ENCODE data around the gene PSD2. TPM values are rescaled to one million over a fixed set of nuclear protein-coding genes. Genes with fewer than 3 reads are reported as not detected.

PSD2 gene
- total RNA-seq, 2 experiments from 2014 or later = 0.08 TPM; not detected in 1

- Mint-ChIP-seq H3K4me1 (ENCODE audit: low read depth) (no peaks in the 10 kb centered on the region), H3K4me3 (no peak overlapping the region), H3K27ac (no peak overlapping the region), H3K9me3 (no peaks in the 10 kb centered on the region), H3K27me3 (peaks cover 48% of the 10 kb centered on the region), H3K36me3 (ENCODE audit: low read depth) (no peaks in the 10 kb centered on the region)
- ChIA-PET CTCF (interaction anchor here (1.5 kb wide), 1 partner anchor 19 kb away, joined by 4 read pairs; no protein-coding TSS in a partner anchor), POLR2A (no interaction called here)
- Histone ChIP-seq H3K27me3 (ENCODE audit: control insufficient read depth in 1 of 2, insufficient read depth in 2 of 2, low read length in 2 of 2) (peaks cover 10 to 17% of the 10 kb centered on the region in 2 experiments), H3K9me3 (ENCODE audit: control insufficient read depth in 1 of 2, insufficient read depth in 1 of 2, low read length in 2 of 2) (peaks cover 0 to 15% of the 10 kb centered on the region in 2 experiments), H3K4me1 (ENCODE audit: insufficient read depth, low read length) (no peaks in the 10 kb centered on the region), H3K36me3 (ENCODE audit: insufficient read depth, low read length) (no peaks in the 10 kb centered on the region), H3K4me3 (ENCODE audit: low read length) (no peak overlapping the region), H3K27ac (ENCODE audit: low read depth in 1 of 2, low read length in 2 of 2) (no peak overlapping the region)
- intact Hi-C loops (cut with DNase I, micrococcal nuclease) = no loop called here
- TF ChIP-seq, protein P1, sequence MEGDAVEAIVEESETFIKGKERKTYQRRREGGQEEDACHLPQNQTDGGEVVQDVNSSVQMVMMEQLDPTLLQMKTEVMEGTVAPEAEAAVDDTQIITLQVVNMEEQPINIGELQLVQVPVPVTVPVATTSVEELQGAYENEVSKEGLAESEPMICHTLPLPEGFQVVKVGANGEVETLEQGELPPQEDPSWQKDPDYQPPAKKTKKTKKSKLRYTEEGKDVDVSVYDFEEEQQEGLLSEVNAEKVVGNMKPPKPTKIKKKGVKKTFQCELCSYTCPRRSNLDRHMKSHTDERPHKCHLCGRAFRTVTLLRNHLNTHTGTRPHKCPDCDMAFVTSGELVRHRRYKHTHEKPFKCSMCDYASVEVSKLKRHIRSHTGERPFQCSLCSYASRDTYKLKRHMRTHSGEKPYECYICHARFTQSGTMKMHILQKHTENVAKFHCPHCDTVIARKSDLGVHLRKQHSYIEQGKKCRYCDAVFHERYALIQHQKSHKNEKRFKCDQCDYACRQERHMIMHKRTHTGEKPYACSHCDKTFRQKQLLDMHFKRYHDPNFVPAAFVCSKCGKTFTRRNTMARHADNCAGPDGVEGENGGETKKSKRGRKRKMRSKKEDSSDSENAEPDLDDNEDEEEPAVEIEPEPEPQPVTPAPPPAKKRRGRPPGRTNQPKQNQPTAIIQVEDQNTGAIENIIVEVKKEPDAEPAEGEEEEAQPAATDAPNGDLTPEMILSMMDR (IDR thresholded peaks at IDR 0.05) = no peak
- ATAC-seq (ENCODE audit: poor library complexity) (no peak), DNase-seq (no peak)
These were observed 10.5 kb downstream of the PSD2 start for GRCh38 chr5:139806111-139806510.

- Histone ChIP-seq H3K36me3 (ENCODE audit: insufficient read depth, low read length) (no peaks in the 10 kb centered on the region), H3K4me1 (ENCODE audit: insufficient read depth, low read length) (no peaks in the 10 kb centered on the region), H3K27ac (ENCODE audit: low read depth in 1 of 2, low read length in 2 of 2) (no peak overlapping the region), H3K9me3 (ENCODE audit: control insufficient read depth in 1 of 2, insufficient read depth in 1 of 2, low read length in 2 of 2) (peaks cover 0 to 15% of the 10 kb centered on the region in 2 experiments), H3K27me3 (ENCODE audit: control insufficient read depth in 1 of 2, insufficient read depth in 2 of 2, low read length in 2 of 2) (peaks cover 10 to 12% of the 10 kb centered on the region in 2 experiments), H3K4me3 (ENCODE audit: low read length) (no peak overlapping the region)
- Mint-ChIP-seq H3K27me3 (peaks cover 47% of the 10 kb centered on the region), H3K27ac (no peak overlapping the region), H3K4me3 (no peak overlapping the region), H3K9me3 (no peaks in the 10 kb centered on the region), H3K36me3 (ENCODE audit: low read depth) (no peaks in the 10 kb centered on the region), H3K4me1 (ENCODE audit: low read depth) (no peaks in the 10 kb centered on the region)
- no peak for ATAC-seq (ENCODE audit: poor library complexity)
- intact Hi-C loops (cut with DNase I, micrococcal nuclease) = no loop called here
- POLR2A ChIA-PET = no interaction called here
- TF ChIP-seq, protein P1 (IDR thresholded peaks at IDR 0.05) = no peak
- DNase-seq = no peak
- CTCF ChIA-PET = interaction anchor here (1.5 kb wide), 1 partner anchor 20 kb away, joined by 4 read pairs; no protein-coding TSS in a partner anchor
These were observed 11.4 kb downstream of the PSD2 start for GRCh38 chr5:139806726-139807646.

- TF ChIP-seq, protein P1 (IDR thresholded peaks at IDR 0.05) = no peak
- Histone ChIP-seq H3K27me3 (ENCODE audit: control insufficient read depth in 1 of 2, insufficient read depth in 2 of 2, low read length in 2 of 2) (peaks cover 10 to 12% of the 10 kb centered on the region in 2 experiments), H3K27ac (ENCODE audit: low read depth in 1 of 2, low read length in 2 of 2) (no peak overlapping the region), H3K9me3 (ENCODE audit: control insufficient read depth in 1 of 2, insufficient read depth in 1 of 2, low read length in 2 of 2) (peaks cover 0 to 15% of the 10 kb centered on the region in 2 experiments), H3K36me3 (ENCODE audit: insufficient read depth, low read length) (no peaks in the 10 kb centered on the region), H3K4me3 (ENCODE audit: low read length) (no peak overlapping the region), H3K4me1 (ENCODE audit: insufficient read depth, low read length) (no peaks in the 10 kb centered on the region)
- Mint-ChIP-seq H3K36me3 (ENCODE audit: low read depth) (no peaks in the 10 kb centered on the region), H3K27me3 (peaks cover 42% of the 10 kb centered on the region), H3K4me1 (ENCODE audit: low read depth) (no peaks in the 10 kb centered on the region), H3K27ac (no peak overlapping the region), H3K4me3 (no peak overlapping the region), H3K9me3 (no peaks in the 10 kb centered on the region)
- intact Hi-C loops (cut with DNase I, micrococcal nuclease) = no loop called here
- ChIA-PET CTCF (interaction anchor here (1.5 kb wide), 1 partner anchor 20 kb away, joined by 4 read pairs; no protein-coding TSS in a partner anchor), POLR2A (no interaction called here)
- ATAC-seq (ENCODE audit: poor library complexity) (no peak), DNase-seq (no peak)
These were observed 12.0 kb downstream of the PSD2 start for GRCh38 chr5:139807647-139808030.
